H1 (cell line): ENCODE measurements around the gene AMMECR1L. TPM values are rescaled to one million over a fixed set of nuclear protein-coding genes. Genes with fewer than 3 reads are reported as not detected.
"Not testable (repeated sequence)": the region's sequence is repeated elsewhere in the genome, so short reads cannot be mapped to it uniquely, and the experiment has no call there.

Experiments
- CTCF ChIA-PET: fragments of 300-600 bp; sonication (Branson Sonifier 250); formaldehyde crosslinking; loops from one replicate; lab custom pipeline; 2021; ENCODE audit not compliant: partially characterized antibody; lab: Charles Lee
- POLR2A ChIA-PET: fragments of 300-600 bp; sonication (Branson Sonifier 250); formaldehyde crosslinking; loops from one replicate; lab custom pipeline; 2021; ENCODE audit warnings: inconsistent platforms; ENCODE audit not compliant: partially characterized antibody; lab: Charles Lee
- DNase-seq, 2 experiments: peaks; one replicate each; pipeline versions ENCODE4 v3.0.0 to v3.0.0-alpha.2; 2010 to 2022; ENCODE audit warnings: low spot score in 2 of 2, low read depth in 1 of 2, mixed read lengths in 1 of 2
- FAIRE-seq: peaks from 2 replicates; lab custom pipeline; 2011; peaks lifted over from hg19 to GRCh38; lab: Jason Lieb, UNC
- H2AFZ ChIP-seq: 2 replicates; pipeline ENCODE4 v1.8.1; 2012; ENCODE audit warnings: low read length, inconsistent platforms
- H2AK5ac ChIP-seq: 2 replicates; pipeline ENCODE4 v1.6.1; 2013; ENCODE audit warnings: low read depth, low read length
- H2BK120ac ChIP-seq: replicated peaks from 2 replicates; pipeline ENCODE3; 2013; ENCODE audit warnings: low read depth, low read length, inconsistent platforms
- H2BK12ac ChIP-seq: 2 replicates; pipeline ENCODE4 v1.6.1; 2013; ENCODE audit warnings: low read depth, low read length
- H2BK15ac ChIP-seq: 2 replicates; pipeline ENCODE4 v1.6.1; 2013; ENCODE audit warnings: low read length
- H2BK20ac ChIP-seq: 2 replicates; pipeline ENCODE4 v1.6.1; 2013; ENCODE audit warnings: low read length
- H2BK5ac ChIP-seq: 2 replicates; pipeline ENCODE4 v1.6.1; 2013; ENCODE audit warnings: low read depth, low read length
- H3K14ac ChIP-seq: 2 replicates; pipeline ENCODE4 v1.6.1; 2013; ENCODE audit warnings: inconsistent platforms; ENCODE audit not compliant: insufficient read length
- H3K18ac ChIP-seq: 2 replicates; pipeline ENCODE4 v1.6.1; 2013; ENCODE audit warnings: low read length; ENCODE audit errors: extremely low read depth
- H3K23ac ChIP-seq: 2 replicates; pipeline ENCODE4 v1.6.1; 2013; ENCODE audit warnings: inconsistent platforms; ENCODE audit not compliant: insufficient read length
- H3K23me2 ChIP-seq: 2 replicates; pipeline ENCODE4 v1.6.1; 2013; ENCODE audit warnings: low read depth, low read length
- H3K27ac ChIP-seq: 2 replicates; pipeline ENCODE4 v1.6.1; 2011; ENCODE audit warnings: low read depth, low read length, inconsistent platforms
- H3K27me3 ChIP-seq, 4 experiments: replicated peaks in 1 of 4; 1 replicate in 1 of 4; 2 replicates in 3 of 4; pipeline versions ENCODE4 v1.6.1 to v1.8.1; 2011 to 2013; ENCODE audit warnings: low read length in 3 of 4, mild to moderate bottlenecking in 3 of 4, inconsistent platforms in 2 of 4, mixed read lengths in 2 of 4, moderate library complexity in 1 of 4; ENCODE audit not compliant: control insufficient read depth in 3 of 4, insufficient read depth in 3 of 4; ENCODE audit errors: extremely low read depth in 1 of 4
- H3K36me3 ChIP-seq, 4 experiments: 2 replicates each; pipeline versions ENCODE4 v1.6.1 to v1.8.1; 2011 to 2013; ENCODE audit warnings: mild to moderate bottlenecking in 4 of 4, low read length in 3 of 4, moderate library complexity in 2 of 4, control low read depth in 1 of 4, inconsistent platforms in 1 of 4; ENCODE audit not compliant: insufficient read depth in 4 of 4, control insufficient read depth in 2 of 4
- H3K4ac ChIP-seq: replicated peaks from 2 replicates; pipeline ENCODE3; 2013; ENCODE audit warnings: low read length, low read depth, mixed read lengths, inconsistent platforms; ENCODE audit not compliant: insufficient read length
- H3K4me1 ChIP-seq, 4 experiments: replicated peaks in 1 of 4; 1 replicate in 1 of 4; 2 replicates in 3 of 4; pipeline versions ENCODE4 v1.6.1 to v1.8.1; 2011 to 2013; ENCODE audit warnings: low read length in 3 of 4, inconsistent platforms in 2 of 4, mixed read lengths in 1 of 4; ENCODE audit not compliant: insufficient read depth in 4 of 4, control insufficient read depth in 3 of 4
- H3K4me2 ChIP-seq, 2 experiments: 2 replicates each; pipeline versions ENCODE4 v1.6.1 to v1.8.1; 2011 to 2013; ENCODE audit warnings: low read depth in 2 of 2, low read length in 2 of 2, control low read depth in 1 of 2, inconsistent platforms in 1 of 2, mild to moderate bottlenecking in 1 of 2; ENCODE audit not compliant: insufficient read depth in 1 of 2
- H3K4me3 ChIP-seq, 4 experiments: fragments of 200-600, 300-600 bp in 1 of 4; sonication (generic), shearing (Covaris generic), sonication (Bioruptor Twin) in 1 of 4; 2 replicates each; pipeline versions ENCODE4 v1.5.1 to v1.8.1; 2011 to 2016; ENCODE audit warnings: low read length in 4 of 4, low read depth in 3 of 4, control low read depth in 2 of 4, inconsistent platforms in 2 of 4, mild to moderate bottlenecking in 2 of 4, mixed read lengths in 1 of 4, moderate library complexity in 1 of 4; ENCODE audit not compliant: insufficient read depth in 2 of 4; ENCODE audit errors: extremely low read depth in 1 of 4
- H3K56ac ChIP-seq: replicated peaks from 2 replicates; pipeline ENCODE3; 2013; ENCODE audit warnings: low read depth, mild to moderate bottlenecking, mixed read lengths, low read length, inconsistent platforms; ENCODE audit not compliant: insufficient read length
- H3K79me1 ChIP-seq: 2 replicates; pipeline ENCODE4 v1.6.1; 2013; ENCODE audit warnings: low read depth, low read length, control low read depth
- H3K79me2 ChIP-seq, 2 experiments: 2 replicates each; pipeline versions ENCODE4 v1.6.1 to v1.8.1; 2012 to 2013; ENCODE audit warnings: low read length in 2 of 2, mild to moderate bottlenecking in 2 of 2, inconsistent platforms in 1 of 2; ENCODE audit not compliant: insufficient read depth in 2 of 2, control insufficient read depth in 1 of 2
- H3K9ac ChIP-seq, 4 experiments: replicated peaks in 1 of 4; 1 replicate in 1 of 4; 2 replicates in 3 of 4; pipeline versions ENCODE4 v1.6.1 to v1.8.1; 2011 to 2013; ENCODE audit warnings: low read depth in 3 of 4, low read length in 3 of 4, control low read depth in 2 of 4, mild to moderate bottlenecking in 2 of 4, moderate library complexity in 2 of 4, inconsistent platforms in 1 of 4; ENCODE audit errors: extremely low read depth in 1 of 4
- H3K9me3 ChIP-seq, 2 experiments: 2 replicates each; pipeline versions ENCODE4 v1.6.1 to v1.8.1; 2012 to 2013; ENCODE audit warnings: mild to moderate bottlenecking in 2 of 2, moderate library complexity in 2 of 2, control low read depth in 1 of 2, inconsistent platforms in 1 of 2, low read depth in 1 of 2, low read length in 1 of 2, mixed read lengths in 1 of 2; ENCODE audit not compliant: insufficient read depth in 2 of 2
- H4K20me1 ChIP-seq, 2 experiments: replicated peaks in 1 of 2; 2 replicates each; pipeline versions ENCODE3 to v1.8.1; 2011 to 2013; ENCODE audit warnings: inconsistent platforms in 2 of 2, low read length in 2 of 2, mild to moderate bottlenecking in 1 of 2; ENCODE audit not compliant: insufficient read depth in 2 of 2, control insufficient read depth in 1 of 2
- H4K5ac ChIP-seq: 2 replicates; pipeline ENCODE4 v1.6.1; 2013; ENCODE audit warnings: low read length, low read depth, mixed read lengths, inconsistent platforms; ENCODE audit not compliant: insufficient read length
- H4K8ac ChIP-seq: 2 replicates; pipeline ENCODE4 v1.8.0; 2013; ENCODE audit warnings: mild to moderate bottlenecking, moderate library complexity, low read length, inconsistent platforms; ENCODE audit not compliant: insufficient read depth; ENCODE audit errors: extremely low read depth
- H4K91ac ChIP-seq: replicated peaks from 2 replicates; pipeline ENCODE3; 2013; ENCODE audit warnings: low read length, mixed read lengths, inconsistent platforms; ENCODE audit not compliant: insufficient read length
- WGBS, 2 experiments: shearing (Covaris generic) in 1 of 2; methylation state at CpG; one replicate each; pipeline versions ENCODE4 v1.1.6 to v1.1.7; 2013 to 2015; ENCODE audit warnings: low lambda C conversion rate in 2 of 2, mixed read lengths in 2 of 2, inconsistent platforms in 1 of 2, low coverage in 1 of 2, missing lambda C conversion rate in 1 of 2; ENCODE audit not compliant: insufficient replicate concordance in 2 of 2, insufficient coverage in 1 of 2, insufficient read length in 1 of 2; ENCODE audit errors: extremely low coverage in 1 of 2, missing lambda C conversion rate in 1 of 2; 5-methylcytosine and 5-hydroxymethylcytosine counted together
- polyA plus RNA-seq, 7 experiments: library from polyadenylated mRNA; depleted of rRNA in 3 of 7; stranded (reverse) in 5 of 7; unstranded in 2 of 7; fragments of >200 nt in 5 of 7; fragments of 200-250 nt in 2 of 7; gene quantifications; 1 replicate in 5 of 7; 2 replicates in 1 of 7; 4 replicates in 1 of 7; pipeline versions ENCODE4 v1.2.1 to v1.2.3, GENCODE V29; 2011 to 2013; ENCODE audit warnings: missing spikeins in 2 of 7, mixed read lengths in 2 of 7
- total RNA-seq: library from RNA; stranded (reverse); fragmentation: NEBNext Ultra II Directional; extraction: Animal tissue kit (Norgen Biotek cat#: 25700); gene quantifications from 2 replicates; pipeline ENCODE4 v1.2.1, GENCODE V29; 2021

AMMECR1L gene
- total and polyA plus RNA-seq, 2 of the 8 experiments (the other 6 are each of a cell fraction or from before 2014, with no cell fraction given), result 10.1 to 18.8 TPM

GRCh38 chr2:127890756-127891155, 5.0 kb upstream of the AMMECR1L start:
- H3K27me3 ChIP-seq, H3K23ac ChIP-seq, H3K4me2 ChIP-seq, H3K23me2 ChIP-seq, H3K4me3 ChIP-seq, CTCF ChIA-PET, H4K20me1 ChIP-seq, H3K9me3 ChIP-seq, H3K27ac ChIP-seq, H3K56ac ChIP-seq, H2BK12ac ChIP-seq, H3K9ac ChIP-seq, H2AFZ ChIP-seq, DNase-seq, H4K8ac ChIP-seq, H2BK5ac ChIP-seq, H3K79me2 ChIP-seq, FAIRE-seq, H3K14ac ChIP-seq, H4K5ac ChIP-seq, H2BK15ac ChIP-seq, H3K79me1 ChIP-seq, H2AK5ac ChIP-seq, H2BK20ac ChIP-seq, H3K36me3 ChIP-seq, H2BK120ac ChIP-seq, H3K18ac ChIP-seq, H3K4me1 ChIP-seq, H4K91ac ChIP-seq, H3K4ac ChIP-seq: not testable (repeated sequence)
- POLR2A ChIA-PET, result interaction anchor here (0.6 kb wide), 1 partner anchor 29 kb away, joined by 4 read pairs; no protein-coding TSS in a partner anchor
- WGBS, 2 experiments, result 92% methylated on average over 7 of the region's 7 CpGs; no CpG with 5 or more reads in 1 of the 2 experiments
